GM21381 (cell line): Measurements from ENCODE around the gene HSCB.
"Not testable (repeated sequence)": the region's sequence is repeated elsewhere in the genome, so short reads cannot be mapped to it uniquely, and the experiment has no call there.

Experiments used
- ATAC-seq: cut with Tn5 transposase; IDR thresholded peaks from one replicate; pipeline ENCODE4 v1.9.1; 2021; ENCODE audit warnings: mild to moderate bottlenecking, moderate library complexity; ENCODE audit not compliant: unreplicated experiment

The HSCB gene

DNA sequence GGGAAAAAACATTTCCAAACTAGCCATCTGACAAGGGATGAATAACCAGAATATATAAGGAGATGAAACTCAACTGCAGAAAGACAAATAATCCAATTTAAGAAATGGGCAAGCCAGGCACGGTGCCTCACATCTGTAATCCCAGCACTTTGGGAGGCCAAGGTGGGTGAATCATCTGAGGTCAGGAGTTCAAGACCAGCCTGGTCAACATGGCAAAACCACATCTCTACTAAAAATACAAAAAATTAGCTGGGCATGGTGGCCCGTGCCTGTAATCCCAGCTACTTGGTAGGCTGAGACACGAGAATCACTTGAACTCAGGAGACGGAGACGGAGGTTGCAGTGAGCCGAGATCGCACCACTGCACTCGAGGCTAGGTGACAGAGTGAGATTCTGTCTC is 3.0 kb upstream of the HSCB start:
- not testable (repeated sequence) for ATAC-seq

DNA sequence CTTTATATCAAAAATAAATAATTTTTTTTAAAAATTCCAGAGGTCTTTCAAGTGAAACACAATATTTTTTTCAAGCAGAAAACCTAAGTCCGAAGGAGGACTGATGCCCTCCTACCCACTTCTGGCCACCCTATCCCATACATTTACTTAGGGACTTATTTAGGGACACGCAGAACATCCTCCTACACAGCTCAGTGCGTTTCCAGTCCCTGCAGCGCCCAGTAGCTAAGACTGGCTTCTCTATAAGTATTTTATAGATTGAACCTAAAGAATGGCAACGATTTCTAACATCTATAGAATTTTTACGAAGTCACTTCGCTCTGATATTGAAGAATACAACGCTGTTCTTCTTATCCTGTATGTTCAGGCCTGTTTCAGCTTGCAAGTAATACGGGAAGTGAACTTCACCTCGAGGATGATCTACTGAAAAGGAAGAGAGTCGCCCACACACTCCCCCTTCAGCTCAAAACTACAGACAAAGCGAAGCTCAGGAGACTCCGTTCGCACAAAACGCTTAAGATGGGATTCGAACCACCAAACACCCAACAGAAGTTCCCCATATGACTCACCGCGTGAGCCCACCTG is 547 bp upstream of the HSCB start:
- no peak for ATAC-seq

DNA sequence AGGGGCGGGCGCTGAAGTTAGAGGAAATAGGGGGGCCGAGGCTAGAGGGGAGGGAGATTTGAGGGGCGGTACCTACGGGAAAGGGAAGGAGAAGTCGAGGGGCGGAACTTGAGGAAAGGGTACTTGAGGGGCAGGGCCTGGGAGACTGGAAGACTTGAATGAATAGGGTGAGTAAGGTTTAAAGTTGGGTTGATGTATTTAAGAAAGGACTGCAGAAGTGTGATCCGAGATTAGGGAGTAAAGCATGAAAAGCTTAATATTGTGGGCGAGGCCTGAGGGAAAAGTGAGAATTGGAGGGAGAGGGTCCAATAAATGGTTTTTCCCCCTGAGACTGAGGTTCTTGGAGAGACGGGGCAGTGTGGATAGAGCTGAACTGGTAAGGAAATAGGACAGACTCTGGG is 723 bp downstream of the HSCB start:
- no peak for ATAC-seq

GRCh38 chr22:28743852-28744251 is 2.0 kb downstream of the HSCB start:
- ATAC-seq, result no peak

GRCh38 chr22:28750471-28750881 is 8.6 kb downstream of the HSCB start:
- no peak for ATAC-seq

DNA sequence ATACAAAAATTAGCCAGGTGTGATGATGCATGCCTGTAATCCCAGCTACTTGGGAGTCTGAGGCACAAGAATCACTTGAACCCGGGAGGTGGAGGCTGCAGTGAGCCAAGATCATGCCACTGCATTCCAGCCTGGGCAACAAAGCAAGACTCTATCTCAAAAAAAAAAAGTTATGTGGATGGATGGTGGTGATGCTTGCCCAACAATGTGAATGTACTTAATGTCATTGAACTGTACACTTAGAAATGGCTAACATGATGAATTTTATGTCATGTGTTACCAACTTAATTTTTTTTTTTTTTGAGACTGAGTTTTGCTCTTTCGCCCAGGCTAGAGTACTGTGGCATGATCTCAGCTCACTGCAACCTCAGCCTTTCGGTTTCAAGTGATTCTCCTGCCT is 12.7 kb downstream of the HSCB start:
- not testable (repeated sequence) for ATAC-seq

DNA sequence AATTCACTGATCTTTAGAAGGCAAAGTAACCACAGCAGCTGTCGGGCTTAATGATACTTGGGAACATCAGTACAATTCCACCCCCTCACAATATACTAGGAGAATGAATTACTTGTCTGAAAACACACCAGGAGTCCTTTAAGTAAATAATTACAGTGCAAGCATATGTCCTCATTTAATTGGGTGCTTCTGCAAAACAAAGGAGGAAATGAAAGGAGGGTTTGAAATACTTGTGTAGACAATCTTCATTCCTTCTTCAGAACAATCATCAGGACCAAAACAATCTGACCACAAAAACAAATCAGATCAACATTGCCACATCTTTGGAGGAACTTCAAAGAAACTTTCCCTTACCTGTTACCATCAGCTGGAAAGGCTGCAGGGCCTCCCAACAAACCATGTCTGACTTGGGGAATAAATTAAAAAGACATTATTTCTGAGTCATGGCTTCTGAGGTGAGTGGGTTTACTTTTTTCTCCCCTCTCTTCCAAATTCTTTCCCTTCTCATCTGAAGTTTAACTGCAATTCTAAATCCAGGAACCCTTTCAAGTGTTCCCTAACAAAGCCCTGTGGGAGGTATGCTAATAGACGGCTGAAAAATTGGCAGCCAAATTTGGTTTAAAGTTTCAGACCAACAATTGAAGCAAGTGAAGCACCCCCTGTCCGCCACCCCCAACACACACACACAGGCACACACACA is 18.2 kb downstream of the HSCB start:
- no peak for ATAC-seq

DNA sequence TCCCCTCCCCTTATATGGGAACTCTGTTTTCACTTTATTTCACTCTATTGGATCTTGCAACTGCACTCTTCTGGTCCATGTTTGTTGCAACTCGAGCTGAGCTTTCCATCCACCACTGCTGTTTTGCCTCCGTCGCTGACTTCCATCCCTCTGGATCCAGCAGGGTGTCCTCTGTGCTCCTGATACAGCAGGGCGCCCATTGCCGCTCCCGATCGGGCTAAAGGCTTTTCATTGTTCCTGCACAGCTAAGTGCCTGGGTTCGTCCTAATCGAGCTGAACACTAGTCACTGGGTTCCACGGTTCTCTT is 19.6 kb downstream of the HSCB start:
- no peak for ATAC-seq

GRCh38 chr22:28762000-28762399 is 20.2 kb downstream of the HSCB start:
- not testable (repeated sequence) for ATAC-seq

- ATAC-seq, result no peak
Observed at GRCh38 chr22:28766628-28767027, 24.8 kb downstream of the HSCB start.

GRCh38 chr22:28768701-28769393 is 27.0 kb downstream of the HSCB start:
- ATAC-seq, result no peak

GRCh38 chr22:28769394-28770085 is 27.7 kb downstream of the HSCB start:
- ATAC-seq, result no peak

- no peak for ATAC-seq
Observed at GRCh38 chr22:28771195-28771791, 29.5 kb downstream of the HSCB start.

DNA sequence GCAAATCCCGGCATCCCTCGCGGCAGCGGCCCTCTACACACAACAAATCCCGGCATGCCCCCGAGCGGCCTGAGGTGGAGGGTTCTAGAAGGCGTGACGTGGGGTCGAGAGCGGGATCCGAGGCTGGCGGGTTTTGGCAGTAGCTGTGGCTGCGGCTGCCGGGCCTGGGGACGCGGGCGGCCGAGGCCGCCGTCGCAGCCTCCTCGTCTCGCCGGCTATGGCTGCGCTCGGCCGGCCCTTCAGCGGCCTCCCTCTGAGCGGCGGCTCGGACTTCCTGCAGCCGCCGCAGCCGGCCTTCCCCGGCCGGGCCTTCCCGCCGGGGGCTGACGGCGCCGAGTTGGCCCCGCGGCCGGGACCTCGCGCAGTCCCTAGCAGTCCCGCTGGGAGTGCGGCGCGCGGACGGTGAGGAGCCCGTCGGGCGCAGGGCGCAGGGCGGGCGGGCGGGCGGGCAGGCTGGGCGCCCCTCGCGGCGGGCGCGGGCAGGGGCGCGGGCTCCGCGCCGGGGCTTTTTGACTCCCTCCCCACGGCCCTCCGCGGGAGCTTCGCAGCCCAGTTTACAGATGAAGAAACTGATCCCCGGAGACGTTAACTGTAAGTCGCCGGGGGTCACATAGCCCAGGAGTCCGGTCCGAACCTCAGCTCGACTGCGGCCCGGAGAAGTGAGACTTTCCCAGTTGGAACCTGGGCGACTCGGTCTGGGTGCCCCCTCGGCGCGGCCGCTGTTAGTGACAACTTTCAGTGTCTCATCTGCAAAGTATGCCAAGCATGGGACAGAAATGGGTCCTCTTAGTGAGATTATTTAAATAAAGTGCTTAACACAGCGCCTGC is 31.0 kb downstream of the HSCB start, which contains the start of gene CCDC117:
Gene CCDC117 (plus strand): TSS at position 63 of the 828 bp plus-strand sequence. CDS start 155 bp downstream, at position 218.
- ATAC-seq, result peak; percentile 82

DNA sequence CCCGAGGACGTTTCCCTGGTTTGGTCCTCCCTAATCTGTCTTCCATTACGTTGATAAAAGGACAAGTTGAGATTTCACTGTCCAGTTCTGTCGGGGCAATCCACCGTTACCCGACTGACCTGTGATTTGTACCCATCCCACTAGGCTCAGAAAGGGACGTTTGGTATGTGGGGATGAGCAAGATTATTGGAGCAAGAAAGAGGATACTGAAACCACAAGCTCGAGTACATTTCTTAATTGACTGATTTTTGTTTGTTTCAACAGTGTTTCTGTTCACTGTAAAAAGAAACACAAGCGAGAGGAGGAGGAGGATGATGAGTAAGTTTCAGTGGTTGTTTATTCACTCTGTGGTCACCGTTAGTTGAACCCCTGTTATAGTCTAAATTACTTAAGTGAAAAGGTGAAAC is 31.6 kb downstream of the HSCB start:
- peak; percentile 22 for ATAC-seq

DNA sequence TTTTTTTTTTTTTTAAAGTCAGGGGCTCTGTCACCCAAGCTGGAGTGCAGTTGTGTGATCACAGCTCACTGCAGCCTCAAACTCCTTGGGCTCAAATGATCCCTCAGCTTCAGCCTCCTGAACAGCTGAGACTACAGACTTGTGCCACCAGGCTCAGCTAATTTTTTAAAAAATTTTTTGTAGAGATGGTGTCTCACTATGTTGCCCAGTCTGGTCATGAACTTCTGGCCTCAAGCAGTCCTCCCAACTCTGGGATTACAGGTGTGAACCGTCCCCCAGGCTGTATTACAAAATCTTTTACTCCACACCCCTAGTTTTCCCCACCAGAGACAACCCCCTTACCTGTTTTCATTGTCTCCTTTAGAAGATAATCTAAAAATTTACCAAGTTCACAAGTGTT is 32.5 kb downstream of the HSCB start:
- no peak for ATAC-seq

DNA sequence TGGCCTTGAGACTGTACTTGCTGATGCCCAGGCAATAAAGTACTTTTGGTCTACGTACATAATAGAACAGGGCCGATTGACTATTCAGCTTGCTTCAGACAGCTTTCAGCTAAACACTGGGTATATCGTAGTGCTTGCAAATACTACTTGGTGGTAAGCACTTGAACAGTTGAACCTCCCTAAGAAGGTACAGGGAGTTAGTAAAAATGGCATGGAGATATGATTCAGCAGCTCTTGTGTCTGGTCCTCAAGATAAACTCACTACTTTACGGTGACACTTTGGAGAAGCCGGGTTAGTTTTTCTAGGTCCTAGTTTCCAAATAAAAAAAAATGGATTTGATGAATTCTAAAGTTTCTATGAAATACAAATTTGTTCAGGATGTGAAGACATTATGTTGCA is 38.0 kb downstream of the HSCB start:
- ATAC-seq, result no peak

- no peak for ATAC-seq
Observed at GRCh38 chr22:28780296-28780695, 38.5 kb downstream of the HSCB start.

- no peak for ATAC-seq
Observed at GRCh38 chr22:28783786-28784671, 42.2 kb downstream of the HSCB start.
